HepG2 (cell line): Measurements from ENCODE around the gene CHST13. TPM values are rescaled to one million over a fixed set of nuclear protein-coding genes. Genes with fewer than 3 reads are reported as not detected.

Experiments used
- ATAC-seq: fragments of 200-7000 bp; cut with Tn5 transposase; 3 replicates; pipeline ENCODE4 v1.9.1; 2020; ENCODE audit warnings: mild to moderate bottlenecking, moderate library complexity
- BruUV-seq: library from RNA; stranded (reverse); fragments of 400-500 nt; replicated peaks from 2 replicates; lab custom pipeline; 2021; lab: Mats Ljungman, UMichigan
- CTCF ChIA-PET: fragments of 300-600 bp; formaldehyde crosslinking; extraction: SDS; loops from one replicate; lab custom pipeline; 2021; ENCODE audit warnings: low total read pairs, inconsistent platforms, low intra/inter-chr PET ratio; lab: Yijun Ruan, JAX
- POLR2A ChIA-PET: fragments of 350-600 bp; sonication (Branson Sonifier 250); formaldehyde crosslinking; loops from one replicate; lab custom pipeline; 2020; ENCODE audit warnings: antibody characterized with exemption, inconsistent platforms; lab: Yijun Ruan, JAX
- DNase-seq: peaks from one replicate; pipeline ENCODE4 v3.0.0-alpha.2; 2015; ENCODE audit warnings: low spot score
- FAIRE-seq: peaks from 3 replicates; lab custom pipeline; 2011; peaks lifted over from hg19 to GRCh38; lab: Jason Lieb, UNC
- H2AFZ ChIP-seq: one replicate; pipeline ENCODE4 v1.6.1; 2011; ENCODE audit warnings: low read length, inconsistent platforms
- H3K27ac ChIP-seq: fragments of 300-600 bp; 3 replicates; pipeline ENCODE4 v1.8.0; 2011; ENCODE audit warnings: mixed run types, mild to moderate bottlenecking, mixed read lengths, low read length, inconsistent platforms; ENCODE audit not compliant: insufficient read depth; ENCODE audit errors: extremely low read length
- H3K27me3 ChIP-seq, 2 experiments: fragments of 200-600 bp in 1 of 2; 2 replicates in 1 of 2; 3 replicates in 1 of 2; pipeline versions ENCODE4 v1.6.0 to v1.8.0; 2011; ENCODE audit warnings: low read length in 2 of 2, mild to moderate bottlenecking in 2 of 2, moderate library complexity in 2 of 2, inconsistent platforms in 1 of 2; ENCODE audit not compliant: insufficient read depth in 2 of 2, control insufficient read depth in 1 of 2
- H3K36me3 ChIP-seq, 2 experiments: fragments of 200-600 bp in 1 of 2; replicated peaks in 1 of 2; 2 replicates in 1 of 2; 3 replicates in 1 of 2; pipeline versions ENCODE4 v1.5.1 to v1.8.0; 2011; ENCODE audit warnings: low read length in 2 of 2, inconsistent platforms in 1 of 2; ENCODE audit not compliant: insufficient read depth in 2 of 2, control insufficient read depth in 1 of 2
- H3K4me1 ChIP-seq: 2 replicates; pipeline ENCODE4 v1.5.1; 2012; ENCODE audit warnings: low read length, inconsistent platforms; ENCODE audit not compliant: insufficient read depth
- H3K4me2 ChIP-seq: 2 replicates; pipeline ENCODE4 v1.6.0; 2011; ENCODE audit warnings: low read depth, low read length, inconsistent platforms
- H3K4me3 ChIP-seq, 3 experiments: fragments of 200-600 bp in 1 of 3; sonication (generic), shearing (Covaris generic) in 1 of 3; replicated peaks in 1 of 3; 2 replicates each; pipeline ENCODE4 v1.5.1; 2011 to 2016; ENCODE audit warnings: low read length in 3 of 3, inconsistent platforms in 2 of 3, low read depth in 2 of 3, mild to moderate bottlenecking in 2 of 3, control low read depth in 1 of 3, mixed read lengths in 1 of 3; ENCODE audit not compliant: insufficient read depth in 1 of 3
- H3K79me2 ChIP-seq: one replicate; pipeline ENCODE4 v1.6.1; 2011; ENCODE audit warnings: low read length, inconsistent platforms; ENCODE audit not compliant: insufficient read depth
- H3K9ac ChIP-seq: 2 replicates; pipeline ENCODE4 v1.6.0; 2011; ENCODE audit warnings: mild to moderate bottlenecking, low read depth, low read length, inconsistent platforms; ENCODE audit not compliant: insufficient read depth
- H3K9me3 ChIP-seq: 2 replicates; pipeline ENCODE4 v1.5.1; 2012; ENCODE audit warnings: mild to moderate bottlenecking, low read length
- H4K20me1 ChIP-seq: 2 replicates; pipeline ENCODE4 v1.6.0; 2011; ENCODE audit warnings: inconsistent platforms, mild to moderate bottlenecking, low read length, moderate library complexity; ENCODE audit not compliant: insufficient read depth
- GTF2F1 ChIP-seq: fragments of 150-350 bp; IDR thresholded peaks from 2 replicates; pipeline ENCODE4 v1.6.1; 2014; ENCODE audit warnings: low read length
- IKZF4 ChIP-seq: sonication (generic); formaldehyde crosslinking; IDR thresholded peaks from 2 replicates; pipeline ENCODE4 v1.5.1; 2020; ENCODE audit warnings: borderline replicate concordance, mild to moderate bottlenecking, low read depth, missing genetic modification reagents; ENCODE audit errors: not compliant biosample characterization
- MAZ ChIP-seq, 2 experiments: sonication (generic) in 1 of 2; formaldehyde crosslinking in 1 of 2; IDR thresholded peaks; 2 replicates each; pipeline versions ENCODE4 v1.5.0 to v1.6.1; 2012 to 2020; ENCODE audit warnings: low read depth in 2 of 2, mild to moderate bottlenecking in 2 of 2, borderline replicate concordance in 1 of 2, improper control_type of control experiment in 1 of 2, low read length in 1 of 2, missing genetic modification reagents in 1 of 2, moderate library complexity in 1 of 2
- MTF1 ChIP-seq: sonication (generic); formaldehyde crosslinking; IDR thresholded peaks from 2 replicates; pipeline ENCODE4 v1.5.0; 2020; ENCODE audit warnings: missing genetic modification reagents
- SALL2 ChIP-seq: sonication (generic); formaldehyde crosslinking; IDR thresholded peaks from 2 replicates; pipeline ENCODE4 v1.8.1; 2023; ENCODE audit warnings: mild to moderate bottlenecking, missing genetic modification reagents, inconsistent platforms
- SAP130 ChIP-seq: IDR thresholded peaks from 2 replicates; pipeline ENCODE4 v1.6.1; 2016; ENCODE audit warnings: low read depth
- TCF7L2 ChIP-seq: IDR thresholded peaks from 2 replicates; pipeline ENCODE4 v1.6.1; 2011; ENCODE audit warnings: mild to moderate bottlenecking, low read depth, low read length, moderate library complexity
- ZMYM4 ChIP-seq: sonication (generic); formaldehyde crosslinking; IDR thresholded peaks from 2 replicates; pipeline ENCODE4 v1.8.1; 2023; ENCODE audit warnings: mild to moderate bottlenecking, missing genetic modification reagents
- ZNF34 ChIP-seq: sonication (generic); formaldehyde crosslinking; IDR thresholded peaks from 2 replicates; pipeline ENCODE4 v1.4.0; 2020; ENCODE audit warnings: mild to moderate bottlenecking, missing genetic modification reagents, borderline replicate concordance
- ZNF724P ChIP-seq: sonication (generic); formaldehyde crosslinking; IDR thresholded peaks from 2 replicates; pipeline ENCODE4 v1.8.0; 2022; ENCODE audit warnings: missing genetic modification reagents, borderline replicate concordance
- ZNF772 ChIP-seq: sonication (generic); formaldehyde crosslinking; IDR thresholded peaks from 2 replicates; pipeline ENCODE4 v1.5.0; 2020; ENCODE audit warnings: mild to moderate bottlenecking, missing genetic modification reagents
- ZNF816 ChIP-seq: sonication (generic); formaldehyde crosslinking; IDR thresholded peaks from 2 replicates; pipeline ENCODE4 v1.8.0; 2022; ENCODE audit warnings: missing genetic modification reagents, mild to moderate bottlenecking, borderline replicate concordance
- WGBS: methylation state at CpG from one replicate; pipeline ENCODE4 v1.1.6; 2017; ENCODE audit warnings: low lambda C conversion rate; 5-methylcytosine and 5-hydroxymethylcytosine counted together
- in situ Hi-C: cut with HindIII; loops from 2 replicates; pipeline ENCODE4 v1.10.0; 2017; ENCODE audit warnings: low pct_unique_long_range_greater_than_20kb; ENCODE audit not compliant: extremely low pct_ligation_motif_present
- intact Hi-C: fragments of 100-400 bp; cut with micrococcal nuclease; formaldehyde crosslinking; loops from one replicate; pipeline ENCODE4 v1.10.0; 2022; ENCODE audit not compliant: unreplicated experiment
- polyA plus RNA-seq, 8 experiments: library from polyadenylated mRNA; depleted of rRNA in 3 of 8; stranded (reverse) in 7 of 8; unstranded in 1 of 8; fragments of >200 nt; fragmentation: Illumina TruSeq in 4 of 8; extraction: Trizol in 4 of 8; gene quantifications; 2 replicates each; pipeline versions ENCODE4 v1.2.1 to v1.2.3, GENCODE V29; 2011 to 2016; ENCODE audit warnings: low read depth in 4 of 8, missing spikeins in 1 of 8, mixed read lengths in 1 of 8; ENCODE audit not compliant: insufficient read depth in 1 of 8
- total RNA-seq, 5 experiments: library from RNA; depleted of rRNA; stranded (reverse); fragments of >200 nt; fragmentation: Illumina TruSeq; extraction: Trizol; gene quantifications; 2 replicates each; pipeline ENCODE4 v1.2.3, GENCODE V29; 2016; ENCODE audit warnings: low read depth in 1 of 5
- TF ChIP-seq, protein P1 (sequence below): sonication (generic); formaldehyde crosslinking; IDR thresholded peaks from 2 replicates; pipeline ENCODE4 v1.4.0; 2020; ENCODE audit warnings: mild to moderate bottlenecking, missing genetic modification reagents
- TF ChIP-seq, protein P2 (sequence below): sonication (generic); formaldehyde crosslinking; IDR thresholded peaks from 2 replicates; pipeline ENCODE4 v1.4.0; 2020; ENCODE audit warnings: mild to moderate bottlenecking, missing genetic modification reagents
- TF ChIP-seq, protein P3 (sequence below): IDR thresholded peaks from 2 replicates; pipeline ENCODE4 v1.6.1; 2018; ENCODE audit warnings: missing genetic modification reagents

Gene CHST13
- total and polyA plus RNA-seq, 2 of the 13 experiments (the other 11 are each of a cell fraction or from before 2014, with no cell fraction given), result 32.0 to 43.1 TPM

DNA sequence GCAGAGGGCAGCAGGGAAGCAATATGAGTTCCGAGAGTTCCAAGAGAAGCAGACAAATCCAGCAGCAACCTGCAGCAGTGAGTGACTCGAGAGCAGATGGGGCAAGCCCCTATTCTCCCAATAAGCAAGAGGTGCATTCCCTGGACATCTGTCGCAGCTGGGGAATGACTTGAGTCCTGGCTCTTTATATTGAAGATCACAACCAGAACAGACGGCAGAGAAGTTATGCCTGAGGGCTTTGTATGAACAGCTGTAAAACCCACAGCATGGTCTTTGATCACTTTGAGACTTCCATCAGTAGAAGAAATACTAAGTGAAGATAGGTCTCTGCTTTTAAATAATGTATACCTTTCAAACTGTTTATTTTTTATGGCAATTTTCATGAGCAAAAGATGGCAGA, 58.4 kb downstream of the CHST13 start:
- CTCF ChIA-PET, result no interaction called here
- Histone ChIP-seq H3K4me3 (no peak overlapping the region), H3K9me3 (no peaks in the 10 kb centered on the region), H3K4me2 (no peak overlapping the region), H3K27me3 (no peaks in the 10 kb centered on the region; a peak in 2 of 5 replicates), H3K79me2 (no peaks in the 10 kb centered on the region), H2AFZ (no peak overlapping the region), H4K20me1 (no peaks in the 10 kb centered on the region), H3K4me1 (0 out of 2 replicates have a peak, but pooled peaks cover 2% of the 10 kb centered on the region), H3K9ac (no peak overlapping the region), H3K36me3 (no peaks in the 10 kb centered on the region), H3K27ac (no peak overlapping the region)
- ATAC-seq, result no peak
- POLR2A ChIA-PET, result no interaction called here
- no peak for DNase-seq
- in situ Hi-C loops (no loop called here), intact Hi-C loops (no loop called here)
- WGBS, result 63% methylated on average over 3 of the region's 4 CpGs
- TF ChIP-seq ZNF34 (CRISPR knock-in tag) (no peak), SAP130 (CRISPR knock-in tag) (no peak), MTF1 (no peak), TCF7L2 (no peak), ZNF816 (CRISPR knock-in tag) (no peak), ZNF772 (CRISPR knock-in tag) (no peak), IKZF4 (no peak), SALL2 (CRISPR knock-in tag) (no peak), MAZ (IDR thresholded peaks at IDR 0.05; ENCODE audit: borderline replicate concordance, low read depth, low read length) (no peak), MAZ (CRISPR knock-in tag; IDR thresholded peaks at IDR 0.05; ENCODE audit: low read depth) (no peak), ZMYM4 (CRISPR knock-in tag) (no peak), ZNF724P (CRISPR knock-in tag) (no peak), GTF2F1 (no peak)
- TF ChIP-seq, protein P1, sequence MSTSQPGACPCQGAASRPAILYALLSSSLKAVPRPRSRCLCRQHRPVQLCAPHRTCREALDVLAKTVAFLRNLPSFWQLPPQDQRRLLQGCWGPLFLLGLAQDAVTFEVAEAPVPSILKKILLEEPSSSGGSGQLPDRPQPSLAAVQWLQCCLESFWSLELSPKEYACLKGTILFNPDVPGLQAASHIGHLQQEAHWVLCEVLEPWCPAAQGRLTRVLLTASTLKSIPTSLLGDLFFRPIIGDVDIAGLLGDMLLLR (CRISPR knock-in tag), result no peak
- TF ChIP-seq, protein P2, sequence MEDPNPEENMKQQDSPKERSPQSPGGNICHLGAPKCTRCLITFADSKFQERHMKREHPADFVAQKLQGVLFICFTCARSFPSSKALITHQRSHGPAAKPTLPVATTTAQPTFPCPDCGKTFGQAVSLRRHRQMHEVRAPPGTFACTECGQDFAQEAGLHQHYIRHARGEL (CRISPR knock-in tag), result no peak
- TF ChIP-seq, protein P3, sequence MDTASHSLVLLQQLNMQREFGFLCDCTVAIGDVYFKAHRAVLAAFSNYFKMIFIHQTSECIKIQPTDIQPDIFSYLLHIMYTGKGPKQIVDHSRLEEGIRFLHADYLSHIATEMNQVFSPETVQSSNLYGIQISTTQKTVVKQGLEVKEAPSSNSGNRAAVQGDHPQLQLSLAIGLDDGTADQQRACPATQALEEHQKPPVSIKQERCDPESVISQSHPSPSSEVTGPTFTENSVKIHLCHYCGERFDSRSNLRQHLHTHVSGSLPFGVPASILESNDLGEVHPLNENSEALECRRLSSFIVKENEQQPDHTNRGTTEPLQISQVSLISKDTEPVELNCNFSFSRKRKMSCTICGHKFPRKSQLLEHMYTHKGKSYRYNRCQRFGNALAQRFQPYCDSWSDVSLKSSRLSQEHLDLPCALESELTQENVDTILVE (CRISPR knock-in tag), result no peak
- no TSS peak for BruUV-seq
- FAIRE-seq, result no peak
